IPS-20b (cell line): ENCODE measurements around the gene PCDHGA9.
"Not testable (repeated sequence)": the region's sequence is repeated elsewhere in the genome, so short reads cannot be mapped to it uniquely, and the experiment has no call there.

Experiments
- H3K27ac ChIP-seq: one replicate; pipeline ENCODE4 v1.5.1; 2013; ENCODE audit warnings: low read length
- H3K27me3 ChIP-seq: 2 replicates; pipeline ENCODE4 v1.6.1; 2013; ENCODE audit warnings: mild to moderate bottlenecking, low read length, inconsistent platforms; ENCODE audit not compliant: insufficient read depth
- H3K36me3 ChIP-seq: 2 replicates; pipeline ENCODE4 v1.6.1; 2013; ENCODE audit warnings: low read depth, mild to moderate bottlenecking, inconsistent platforms, low read length, moderate library complexity; ENCODE audit not compliant: insufficient read depth
- H3K4me1 ChIP-seq: 2 replicates; pipeline ENCODE4 v1.6.1; 2013; ENCODE audit warnings: mild to moderate bottlenecking, control low read depth, inconsistent platforms, low read length, moderate library complexity; ENCODE audit not compliant: insufficient read depth
- H3K4me3 ChIP-seq: 2 replicates; pipeline ENCODE4 v1.5.1; 2013; ENCODE audit warnings: mild to moderate bottlenecking, low read length, inconsistent platforms
- H3K9ac ChIP-seq: 2 replicates; pipeline ENCODE4 v1.6.1; 2013; ENCODE audit warnings: low read depth, mild to moderate bottlenecking, inconsistent platforms, low read length, moderate library complexity
- H3K9me3 ChIP-seq: 2 replicates; pipeline ENCODE4 v1.6.1; 2013; ENCODE audit warnings: mild to moderate bottlenecking, low read depth, low read length, inconsistent platforms; ENCODE audit not compliant: insufficient read depth

Gene PCDHGA9

GRCh38 chr5:141422742-141423291 lies 20.2 kb downstream of the PCDHGA9 start:
- Histone ChIP-seq H3K9ac (no peak overlapping the region), H3K27ac (no peak overlapping the region), H3K27me3 (peaks cover 13% of the 10 kb centered on the region), H3K9me3 (peaks cover 87% of the 10 kb centered on the region), H3K36me3 (peaks cover 32% of the 10 kb centered on the region; the same call in 1 of the 2 replicates), H3K4me3 (no peak overlapping the region), H3K4me1 (no peaks in the 10 kb centered on the region)

- H3K27me3 ChIP-seq, result no peaks in the 10 kb centered on the region
- H3K36me3 ChIP-seq, result peaks cover 12% of the 10 kb centered on the region; the same call in 1 of the 2 replicates
- no peak overlapping the region for H3K4me3 ChIP-seq
- H3K9ac ChIP-seq, result no peak overlapping the region
- no peaks in the 10 kb centered on the region for H3K4me1 ChIP-seq
- peaks cover 79% of the 10 kb centered on the region for H3K9me3 ChIP-seq
- H3K27ac ChIP-seq, result no peak overlapping the region
These were observed 25.3 kb downstream of the PCDHGA9 start for GRCh38 chr5:141427783-141428426.

- Histone ChIP-seq H3K27ac (no peak within 1 kb of the TSS), H3K36me3 (peaks cover 12% of the 10 kb centered on the region; the same call in 1 of the 2 replicates), H3K4me3 (no peak within 1 kb of the TSS)
These were observed 27.9 kb downstream of the PCDHGA9 start, which contains the start of gene PCDHGA12 for GRCh38 chr5:141430332-141431113. PCDHGA12 (plus strand) TSS chr5:141430507; CDS start chr5:141430760, 253 bp downstream.

GRCh38 chr5:141431286-141431685 lies 28.7 kb downstream of the PCDHGA9 start:
- Histone ChIP-seq H3K9me3 (peaks cover 53% of the 10 kb centered on the region), H3K4me3 (no peak overlapping the region), H3K36me3 (peaks cover 7% of the 10 kb centered on the region; the same call in 1 of the 2 replicates), H3K27ac (no peak overlapping the region), H3K27me3 (no peaks in the 10 kb centered on the region), H3K9ac (no peak overlapping the region), H3K4me1 (no peaks in the 10 kb centered on the region)

More at GRCh38 chr5:141430332-141431113, 27.9 kb downstream of the PCDHGA9 start, which contains the start of gene PCDHGA12:
- H3K9me3 ChIP-seq, result peaks cover 61% of the 10 kb centered on the region
- no peaks in the 10 kb centered on the region for H3K4me1 ChIP-seq
- H3K9ac ChIP-seq, result no peak within 1 kb of the TSS
- H3K27me3 ChIP-seq, result no peaks in the 10 kb centered on the region

GRCh38 chr5:141432308-141432707 lies 29.7 kb downstream of the PCDHGA9 start:
- not testable (repeated sequence) for H3K27ac ChIP-seq, H3K27me3 ChIP-seq, H3K9ac ChIP-seq, H3K4me3 ChIP-seq, H3K36me3 ChIP-seq, H3K4me1 ChIP-seq
- peaks cover 43% of the 10 kb centered on the region for H3K9me3 ChIP-seq

- H3K27ac ChIP-seq, H3K9ac ChIP-seq, H3K36me3 ChIP-seq, H3K4me1 ChIP-seq, H3K27me3 ChIP-seq, H3K4me3 ChIP-seq: not testable (repeated sequence)
- H3K9me3 ChIP-seq, result peaks cover 39% of the 10 kb centered on the region
These were observed 30.1 kb downstream of the PCDHGA9 start for GRCh38 chr5:141432726-141433125.

- Histone ChIP-seq H3K9ac (no peak overlapping the region), H3K9me3 (peaks cover 27% of the 10 kb centered on the region), H3K4me1 (no peaks in the 10 kb centered on the region), H3K4me3 (no peak overlapping the region), H3K27ac (no peak overlapping the region), H3K36me3 (peaks cover 6% of the 10 kb centered on the region; the same call in 1 of the 2 replicates), H3K27me3 (no peaks in the 10 kb centered on the region)
These were observed 31.4 kb downstream of the PCDHGA9 start for GRCh38 chr5:141434006-141434405.

- H3K36me3 ChIP-seq, result no peaks in the 10 kb centered on the region
- peaks cover under 1% of the 10 kb centered on the region for H3K9me3 ChIP-seq
- H3K27ac ChIP-seq, result no peak overlapping the region
- no peaks in the 10 kb centered on the region for H3K4me1 ChIP-seq
- H3K9ac ChIP-seq, result no peak overlapping the region
- no peaks in the 10 kb centered on the region for H3K27me3 ChIP-seq
- H3K4me3 ChIP-seq, result no peak overlapping the region
These were observed 34.6 kb downstream of the PCDHGA9 start for GRCh38 chr5:141437221-141437620.

- Histone ChIP-seq H3K4me3 (no peak overlapping the region), H3K36me3 (no peaks in the 10 kb centered on the region), H3K27ac (no peak overlapping the region), H3K27me3 (no peaks in the 10 kb centered on the region), H3K9ac (no peak overlapping the region), H3K4me1 (no peaks in the 10 kb centered on the region), H3K9me3 (no peaks in the 10 kb centered on the region)
These were observed 37.0 kb downstream of the PCDHGA9 start for GRCh38 chr5:141439411-141440141.

GRCh38 chr5:141440341-141440740 lies 37.8 kb downstream of the PCDHGA9 start:
- Histone ChIP-seq H3K27me3 (no peaks in the 10 kb centered on the region), H3K27ac (no peak overlapping the region), H3K4me3 (no peak overlapping the region), H3K9me3 (no peaks in the 10 kb centered on the region; the same call in 1 of the 2 replicates), H3K9ac (no peak overlapping the region), H3K36me3 (no peaks in the 10 kb centered on the region), H3K4me1 (no peaks in the 10 kb centered on the region)

GRCh38 chr5:141441571-141442170 lies 39.1 kb downstream of the PCDHGA9 start:
- no peak overlapping the region for H3K27ac ChIP-seq
- H3K4me1 ChIP-seq, result no peaks in the 10 kb centered on the region
- H3K27me3 ChIP-seq, result no peaks in the 10 kb centered on the region

More at GRCh38 chr5:141441571-141442170, 39.1 kb downstream of the PCDHGA9 start:
- no peaks in the 10 kb centered on the region for H3K36me3 ChIP-seq
- no peaks in the 10 kb centered on the region; the same call in 1 of the 2 replicates for H3K9me3 ChIP-seq
- no peak overlapping the region for H3K4me3 ChIP-seq
- H3K9ac ChIP-seq, result no peak overlapping the region
